ENCODE data around the gene HOXB6.
A peak's percentile ranks its signal among the peaks of the same experiment; 100 is the strongest.

GRCh38 chr17:48589060-48589830 lies 15.5 kb downstream of the HOXB6 start:
- TF ChIP-seq CTCF (IDR thresholded peaks at IDR 0.05) = no peak
- TF ChIP-seq, protein P1, sequence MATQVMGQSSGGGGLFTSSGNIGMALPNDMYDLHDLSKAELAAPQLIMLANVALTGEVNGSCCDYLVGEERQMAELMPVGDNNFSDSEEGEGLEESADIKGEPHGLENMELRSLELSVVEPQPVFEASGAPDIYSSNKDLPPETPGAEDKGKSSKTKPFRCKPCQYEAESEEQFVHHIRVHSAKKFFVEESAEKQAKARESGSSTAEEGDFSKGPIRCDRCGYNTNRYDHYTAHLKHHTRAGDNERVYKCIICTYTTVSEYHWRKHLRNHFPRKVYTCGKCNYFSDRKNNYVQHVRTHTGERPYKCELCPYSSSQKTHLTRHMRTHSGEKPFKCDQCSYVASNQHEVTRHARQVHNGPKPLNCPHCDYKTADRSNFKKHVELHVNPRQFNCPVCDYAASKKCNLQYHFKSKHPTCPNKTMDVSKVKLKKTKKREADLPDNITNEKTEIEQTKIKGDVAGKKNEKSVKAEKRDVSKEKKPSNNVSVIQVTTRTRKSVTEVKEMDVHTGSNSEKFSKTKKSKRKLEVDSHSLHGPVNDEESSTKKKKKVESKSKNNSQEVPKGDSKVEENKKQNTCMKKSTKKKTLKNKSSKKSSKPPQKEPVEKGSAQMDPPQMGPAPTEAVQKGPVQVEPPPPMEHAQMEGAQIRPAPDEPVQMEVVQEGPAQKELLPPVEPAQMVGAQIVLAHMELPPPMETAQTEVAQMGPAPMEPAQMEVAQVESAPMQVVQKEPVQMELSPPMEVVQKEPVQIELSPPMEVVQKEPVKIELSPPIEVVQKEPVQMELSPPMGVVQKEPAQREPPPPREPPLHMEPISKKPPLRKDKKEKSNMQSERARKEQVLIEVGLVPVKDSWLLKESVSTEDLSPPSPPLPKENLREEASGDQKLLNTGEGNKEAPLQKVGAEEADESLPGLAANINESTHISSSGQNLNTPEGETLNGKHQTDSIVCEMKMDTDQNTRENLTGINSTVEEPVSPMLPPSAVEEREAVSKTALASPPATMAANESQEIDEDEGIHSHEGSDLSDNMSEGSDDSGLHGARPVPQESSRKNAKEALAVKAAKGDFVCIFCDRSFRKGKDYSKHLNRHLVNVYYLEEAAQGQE (IDR thresholded peaks at IDR 0.05; ENCODE audit: insufficient read depth in 1 of 2, low read depth in 2 of 2, low read length in 1 of 2) = peak in 1 of 2 experiments; percentile 23; a peak in 1 of 4 replicates
- 0 out of 2 replicates have a peak, but pooled peaks have one; percentile 63 for TF ChIP-seq SIN3A (IDR thresholded peaks at IDR 0.05; ENCODE audit: borderline replicate concordance, insufficient read depth, low read depth, low read length)
- peak; percentile 22 for TF ChIP-seq POLR2AphosphoS5 (IDR thresholded peaks at IDR 0.05; ENCODE audit: low read depth, low read length)
- TF ChIP-seq TCF7L2 (IDR thresholded peaks at IDR 0.05; ENCODE audit: low read depth, low read length) = peak; percentile 47
